ENCODE results near the gene ZNF217. TPM values are rescaled to one million over a fixed set of nuclear protein-coding genes. Genes with fewer than 3 reads are reported as not detected.
"Not testable (repeated sequence)": the region's sequence is repeated elsewhere in the genome, so short reads cannot be mapped to it uniquely, and the experiment has no call there.

Gene ZNF217
- total and polyA plus RNA-seq, 8 donors = 23.6 to 35.4 (median 26.7) TPM

DNA sequence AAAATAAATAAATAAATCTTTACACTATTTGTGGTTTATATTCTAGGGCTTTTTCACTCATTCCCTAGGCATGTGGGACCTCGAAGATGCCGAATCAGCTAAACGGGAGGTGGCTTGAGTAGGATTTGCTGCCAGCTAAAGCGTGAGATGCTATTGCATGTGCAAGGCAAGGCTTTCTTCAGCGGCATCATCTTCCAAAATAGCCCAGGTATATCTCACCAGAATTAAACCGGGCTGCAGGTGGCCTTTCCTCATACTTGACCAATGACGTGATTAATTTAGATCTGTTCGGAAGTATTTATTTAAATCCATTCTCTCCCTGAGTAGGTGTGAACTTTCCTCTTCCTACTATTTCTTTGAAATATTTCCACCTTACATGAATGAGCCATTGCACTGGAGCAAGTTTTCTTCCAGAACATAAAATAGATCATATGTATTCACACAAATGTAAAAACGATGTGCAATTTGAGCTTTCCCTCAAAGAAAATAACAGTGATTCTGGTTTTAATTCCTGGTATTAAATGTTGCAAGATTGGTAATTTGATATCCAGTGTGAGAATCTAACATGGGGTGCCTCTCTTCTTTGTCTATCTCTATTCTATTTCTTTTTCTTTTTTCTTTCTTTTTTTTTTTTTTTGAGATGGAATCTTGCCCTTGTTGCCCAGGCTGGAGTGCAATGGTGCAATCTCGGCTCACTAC, 24.3 kb upstream of the ZNF217 start:
- H3K36me3 ChIP-seq = no peaks in the 10 kb centered on the region
- ATAC-seq = no peak
- H3K9me3 ChIP-seq = no peaks in the 10 kb centered on the region
- peaks cover 0 to 5% of the 10 kb centered on the region in 2 donors for H3K27me3 ChIP-seq
- intact Hi-C loops (cut with DNase I) = no loop called here
- TF ChIP-seq, protein P1, sequence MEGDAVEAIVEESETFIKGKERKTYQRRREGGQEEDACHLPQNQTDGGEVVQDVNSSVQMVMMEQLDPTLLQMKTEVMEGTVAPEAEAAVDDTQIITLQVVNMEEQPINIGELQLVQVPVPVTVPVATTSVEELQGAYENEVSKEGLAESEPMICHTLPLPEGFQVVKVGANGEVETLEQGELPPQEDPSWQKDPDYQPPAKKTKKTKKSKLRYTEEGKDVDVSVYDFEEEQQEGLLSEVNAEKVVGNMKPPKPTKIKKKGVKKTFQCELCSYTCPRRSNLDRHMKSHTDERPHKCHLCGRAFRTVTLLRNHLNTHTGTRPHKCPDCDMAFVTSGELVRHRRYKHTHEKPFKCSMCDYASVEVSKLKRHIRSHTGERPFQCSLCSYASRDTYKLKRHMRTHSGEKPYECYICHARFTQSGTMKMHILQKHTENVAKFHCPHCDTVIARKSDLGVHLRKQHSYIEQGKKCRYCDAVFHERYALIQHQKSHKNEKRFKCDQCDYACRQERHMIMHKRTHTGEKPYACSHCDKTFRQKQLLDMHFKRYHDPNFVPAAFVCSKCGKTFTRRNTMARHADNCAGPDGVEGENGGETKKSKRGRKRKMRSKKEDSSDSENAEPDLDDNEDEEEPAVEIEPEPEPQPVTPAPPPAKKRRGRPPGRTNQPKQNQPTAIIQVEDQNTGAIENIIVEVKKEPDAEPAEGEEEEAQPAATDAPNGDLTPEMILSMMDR (IDR thresholded peaks at IDR 0.05) = no peak
- no peak for DNase-seq
- peaks cover 22 to 36% of the 10 kb centered on the region in 2 donors for H3K4me1 ChIP-seq
- no peak overlapping the region for H3K27ac ChIP-seq
- no peak overlapping the region for H3K4me3 ChIP-seq

DNA sequence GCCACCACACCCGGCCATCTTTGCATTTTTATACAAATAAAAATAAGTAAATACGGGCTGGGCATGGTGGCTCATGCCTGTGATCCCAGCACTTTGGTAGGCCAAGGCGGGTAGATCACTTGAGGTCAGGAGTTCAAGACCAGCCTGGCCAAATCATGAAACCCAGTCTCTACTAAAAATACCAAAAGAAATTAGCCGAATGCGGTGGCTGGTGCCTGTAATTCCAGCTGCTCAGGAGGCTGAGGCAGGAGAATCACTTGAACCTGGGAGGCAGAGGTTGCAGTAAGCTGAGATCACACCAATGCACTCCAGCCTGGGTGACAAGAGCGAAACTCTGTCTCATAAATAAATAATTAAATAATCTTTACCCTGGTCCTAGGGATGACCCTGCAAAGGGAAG, 22.9 kb upstream of the ZNF217 start:
- ATAC-seq; H3K4me3 ChIP-seq; H3K9me3 ChIP-seq; H3K36me3 ChIP-seq; H3K27ac ChIP-seq; intact Hi-C loops (cut with DNase I); DNase-seq: not testable (repeated sequence)
- peaks cover 12 to 28% of the 10 kb centered on the region in 2 donors for H3K4me1 ChIP-seq
- H3K27me3 ChIP-seq = peaks cover 0 to 11% of the 10 kb centered on the region in 2 donors

DNA sequence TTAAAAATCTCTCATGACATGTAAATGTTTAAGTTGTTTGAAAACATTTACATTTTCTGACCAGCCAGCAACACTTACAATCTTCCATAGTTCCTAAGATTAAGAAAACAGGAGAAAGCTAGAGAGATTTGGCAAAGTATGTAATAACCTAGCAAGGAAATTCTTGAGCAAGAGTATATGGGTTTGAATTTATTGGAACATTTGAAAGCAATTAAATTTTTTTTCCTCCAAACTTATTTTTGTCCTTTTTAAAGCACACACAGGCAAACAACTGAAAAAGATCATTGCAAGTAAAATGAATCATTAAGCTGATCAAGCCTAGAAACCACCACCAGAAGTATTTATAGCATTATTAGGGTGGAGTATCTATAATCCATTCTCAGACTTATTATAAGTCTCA, 20.1 kb upstream of the ZNF217 start:
- no peak overlapping the region for H3K27ac ChIP-seq
- H3K9me3 ChIP-seq = no peaks in the 10 kb centered on the region
- no peak overlapping the region for H3K4me3 ChIP-seq
- H3K4me1 ChIP-seq = peaks cover 15 to 34% of the 10 kb centered on the region in 2 donors
- intact Hi-C loops (cut with DNase I) = no loop called here
- peaks cover 0 to 13% of the 10 kb centered on the region in 2 donors for H3K27me3 ChIP-seq
- TF ChIP-seq, protein P1 (IDR thresholded peaks at IDR 0.05) = no peak
- ATAC-seq (no peak), DNase-seq (no peak)
- H3K36me3 ChIP-seq = no peaks in the 10 kb centered on the region

DNA sequence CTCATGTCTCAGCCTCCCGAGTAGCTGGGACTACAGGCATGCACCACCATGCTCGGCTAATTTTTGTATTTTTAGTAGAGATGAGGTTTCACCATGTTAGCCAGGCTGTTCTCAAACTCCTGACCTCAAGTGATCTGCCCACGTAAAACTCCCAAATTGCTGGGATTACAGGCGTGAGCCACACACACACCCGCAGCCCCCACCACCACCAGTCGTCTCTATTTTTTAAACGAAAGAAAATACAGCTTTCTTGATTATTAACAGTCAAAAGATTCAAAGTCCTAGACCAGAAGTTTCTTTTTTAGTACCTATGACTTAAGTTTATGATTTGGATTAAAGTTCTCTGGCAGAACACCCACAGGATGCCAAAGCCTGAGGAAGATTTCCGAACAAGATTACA, 18.6 kb upstream of the ZNF217 start:
- H3K9me3 ChIP-seq; H3K4me3 ChIP-seq; DNase-seq; intact Hi-C loops (cut with DNase I); ATAC-seq; H3K36me3 ChIP-seq: not testable (repeated sequence)
- Histone ChIP-seq H3K4me1 (peaks cover 19 to 41% of the 10 kb centered on the region in 2 donors), H3K27ac (peak overlapping the region in 1 of 2 donors; percentile 29), H3K27me3 (peaks cover 0 to 23% of the 10 kb centered on the region in 2 donors)

DNA sequence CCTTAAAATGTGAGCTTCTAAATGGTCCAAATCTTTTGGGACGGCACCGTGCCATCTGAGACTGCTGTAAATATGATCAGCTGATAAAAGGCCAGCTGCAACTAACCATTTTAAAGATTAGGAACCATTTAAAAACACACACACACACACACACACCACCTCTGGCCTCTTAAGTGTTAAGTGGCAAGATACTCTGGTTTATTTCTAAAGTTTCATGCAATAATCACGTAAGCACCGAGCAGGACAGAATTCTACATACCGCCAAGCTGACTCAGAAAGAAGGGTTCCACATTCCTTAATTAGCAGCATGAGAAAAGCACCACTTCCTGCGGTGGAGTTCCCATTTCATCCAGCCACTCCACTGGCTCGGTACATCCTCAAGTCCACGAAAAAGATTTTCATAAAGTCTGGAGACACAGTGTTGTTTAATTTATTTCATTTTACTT, 17.8 kb upstream of the ZNF217 start:
- Histone ChIP-seq H3K4me3 (no peak overlapping the region), H3K27me3 (peaks cover 0 to 29% of the 10 kb centered on the region in 2 donors), H3K36me3 (no peaks in the 10 kb centered on the region), H3K27ac (peak overlapping the region; percentile 29 to 41), H3K4me1 (peaks cover 19 to 41% of the 10 kb centered on the region in 2 donors), H3K9me3 (no peaks in the 10 kb centered on the region)
- DNase-seq = peak in 2 of 4 donors; percentile 43 to 55
- TF ChIP-seq, protein P1 (IDR thresholded peaks at IDR 0.05) = no peak
- ATAC-seq = peak; percentile 64
- intact Hi-C loops (cut with DNase I) = no loop called here

DNA sequence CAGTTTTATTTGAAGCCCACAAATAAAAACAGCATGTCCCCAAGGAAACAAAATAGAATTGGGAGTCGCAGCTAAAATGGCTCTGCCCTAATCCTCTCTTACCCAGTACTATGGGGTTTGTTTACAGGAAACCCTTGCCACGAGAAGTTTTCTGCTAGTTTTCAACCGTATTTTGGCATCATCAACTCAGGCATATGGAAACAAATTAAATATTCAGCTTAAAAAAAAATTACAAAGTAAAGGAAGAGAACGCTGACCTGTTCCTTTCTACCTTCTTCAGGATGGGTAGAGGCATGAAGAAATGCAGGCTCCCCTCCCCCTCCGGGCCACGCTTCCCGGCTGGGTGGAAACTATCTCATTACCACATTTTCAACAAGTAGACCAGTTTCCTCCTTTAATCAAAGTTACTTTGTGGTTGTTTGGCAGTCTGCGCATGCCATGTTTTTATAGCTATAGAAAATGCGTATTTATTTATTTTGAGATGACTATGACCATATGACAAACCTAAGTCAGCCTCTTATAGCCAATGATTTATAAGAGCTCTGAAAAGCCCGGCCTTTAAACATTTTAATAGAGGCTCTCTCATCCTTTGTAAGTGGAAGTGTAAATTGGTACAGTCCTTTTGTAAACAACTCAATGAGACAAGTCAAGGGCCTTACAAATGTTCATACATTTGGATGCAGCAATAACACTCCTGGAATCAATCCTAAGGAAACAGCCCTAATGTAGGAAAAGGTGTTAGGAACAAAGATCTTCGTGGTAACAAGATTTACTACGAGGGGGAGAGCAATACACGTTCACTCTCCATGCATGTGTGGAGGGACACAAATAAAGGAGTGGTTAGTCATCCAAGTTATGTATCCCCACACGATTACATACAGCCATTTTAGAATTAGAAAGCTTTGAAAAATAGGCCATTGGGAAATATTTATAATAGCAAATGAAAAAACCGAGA, 16.1 kb upstream of the ZNF217 start:
- intact Hi-C loops (cut with DNase I) = no loop called here
- Histone ChIP-seq H3K36me3 (no peaks in the 10 kb centered on the region), H3K27ac (peak overlapping the region; percentile 57 to 88), H3K4me3 (peak overlapping the region in 1 of 2 donors; percentile 18), H3K4me1 (peaks cover 19 to 41% of the 10 kb centered on the region in 2 donors), H3K27me3 (peaks cover 0 to 30% of the 10 kb centered on the region in 2 donors), H3K9me3 (no peaks in the 10 kb centered on the region)
- DNase-seq = peak in 2 of 4 donors; percentile 64 to 83
- peak; percentile 65 for ATAC-seq
- TF ChIP-seq, protein P1 (IDR thresholded peaks at IDR 0.05) = no peak
